Dendritic cell treated with granulocyte-macrophage colony-stimulating factor and Interleukin-4, amounts not matched to agents 40 ng/mL and 50 ng/mL, for 4 days (primary cell): ENCODE results near the gene ATN1.

Source experiments
- H3K27ac Mint-ChIP-seq: one replicate; pipeline ENCODE4 v1.8.0; 2022; ENCODE audit warnings: mild to moderate bottlenecking, mixed read lengths
- H3K27me3 Mint-ChIP-seq: one replicate; pipeline ENCODE4 v1.8.0; 2022; ENCODE audit warnings: mild to moderate bottlenecking, mixed read lengths
- H3K36me3 Mint-ChIP-seq: one replicate; pipeline ENCODE4 v1.8.0; 2022; ENCODE audit warnings: low read depth, mixed read lengths
- H3K4me1 Mint-ChIP-seq: one replicate; pipeline ENCODE4 v1.8.0; 2022; ENCODE audit warnings: low read depth, mixed read lengths
- H3K4me3 Mint-ChIP-seq: one replicate; pipeline ENCODE4 v1.8.0; 2022; ENCODE audit warnings: mild to moderate bottlenecking, moderate library complexity, mixed read lengths
- H3K9me3 Mint-ChIP-seq: one replicate; pipeline ENCODE4 v1.8.0; 2022; ENCODE audit warnings: mixed read lengths
- intact Hi-C: fragments of 100-400 bp; cut with micrococcal nuclease; formaldehyde crosslinking; loops from one replicate; pipeline ENCODE4 v1.15.0; 2022

ATN1 gene

DNA sequence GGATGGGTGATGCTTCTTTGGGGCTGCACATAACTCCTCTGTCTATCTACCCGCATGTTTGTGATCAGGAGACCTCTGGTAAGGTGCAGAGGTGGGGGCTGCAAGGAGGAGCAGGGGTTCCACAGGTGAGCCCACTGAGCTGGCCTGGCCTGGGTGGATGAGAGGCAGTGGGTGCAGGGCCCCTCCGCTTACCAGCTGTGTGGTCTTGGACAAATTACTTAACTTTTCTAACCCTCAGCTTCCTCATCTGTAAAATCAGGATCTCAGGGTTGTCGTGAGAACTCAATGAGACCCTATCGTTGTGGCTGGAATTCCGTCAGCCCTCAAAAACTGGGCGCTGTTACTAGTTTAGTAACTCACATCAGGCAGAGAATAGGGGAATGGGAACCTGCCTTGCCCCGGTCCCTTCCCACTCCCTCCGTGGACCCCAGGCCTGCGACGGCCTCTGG, 30.9 kb downstream of the ATN1 start:
- Mint-ChIP-seq H3K27me3 (no peaks in the 10 kb centered on the region), H3K4me3 (peak overlapping the region; percentile 72), H3K27ac (peak overlapping the region; percentile 93), H3K4me1 (peaks cover 100% of the 10 kb centered on the region), H3K9me3 (no peaks in the 10 kb centered on the region), H3K36me3 (peaks cover 84% of the 10 kb centered on the region)
- intact Hi-C loops: no loop called here

DNA sequence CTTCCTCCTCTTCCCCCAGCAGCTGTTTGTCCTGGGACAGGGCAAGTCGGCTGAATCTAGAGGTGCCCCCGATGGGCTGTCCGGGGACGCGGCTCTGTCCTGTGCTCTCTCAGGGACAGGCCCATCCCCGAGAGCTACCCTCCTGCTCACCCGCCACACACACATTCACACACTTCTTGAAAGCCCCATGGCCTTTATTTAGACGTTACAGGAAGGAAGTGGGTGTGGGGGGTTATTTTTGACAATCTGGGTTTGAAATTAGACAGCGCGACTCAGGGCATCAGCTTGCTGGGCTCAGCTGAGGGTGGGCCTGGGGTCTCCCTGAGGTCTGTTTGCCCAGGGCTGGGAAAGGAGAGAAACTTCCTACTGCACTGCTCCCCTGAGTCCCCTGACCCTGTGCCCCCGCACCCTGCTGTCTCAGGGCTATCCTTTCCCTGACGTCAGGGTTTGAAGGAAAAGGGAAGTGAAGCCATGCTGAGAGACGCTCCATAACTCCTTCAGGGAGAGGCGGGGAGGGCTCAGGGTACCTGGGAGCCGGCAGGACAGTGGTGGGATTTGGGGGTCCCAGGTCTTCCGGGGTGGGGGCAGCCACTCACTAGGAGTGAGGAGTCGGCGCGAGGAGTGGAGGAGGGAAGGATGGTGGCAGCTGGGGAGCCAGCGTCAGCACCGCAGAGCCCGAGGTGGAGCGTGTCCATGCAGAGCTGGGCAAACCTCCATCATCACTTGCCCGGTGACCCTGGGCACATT, 31.5 kb downstream of the ATN1 start:
- peaks cover 78% of the 10 kb centered on the region for H3K36me3 Mint-ChIP-seq

DNA sequence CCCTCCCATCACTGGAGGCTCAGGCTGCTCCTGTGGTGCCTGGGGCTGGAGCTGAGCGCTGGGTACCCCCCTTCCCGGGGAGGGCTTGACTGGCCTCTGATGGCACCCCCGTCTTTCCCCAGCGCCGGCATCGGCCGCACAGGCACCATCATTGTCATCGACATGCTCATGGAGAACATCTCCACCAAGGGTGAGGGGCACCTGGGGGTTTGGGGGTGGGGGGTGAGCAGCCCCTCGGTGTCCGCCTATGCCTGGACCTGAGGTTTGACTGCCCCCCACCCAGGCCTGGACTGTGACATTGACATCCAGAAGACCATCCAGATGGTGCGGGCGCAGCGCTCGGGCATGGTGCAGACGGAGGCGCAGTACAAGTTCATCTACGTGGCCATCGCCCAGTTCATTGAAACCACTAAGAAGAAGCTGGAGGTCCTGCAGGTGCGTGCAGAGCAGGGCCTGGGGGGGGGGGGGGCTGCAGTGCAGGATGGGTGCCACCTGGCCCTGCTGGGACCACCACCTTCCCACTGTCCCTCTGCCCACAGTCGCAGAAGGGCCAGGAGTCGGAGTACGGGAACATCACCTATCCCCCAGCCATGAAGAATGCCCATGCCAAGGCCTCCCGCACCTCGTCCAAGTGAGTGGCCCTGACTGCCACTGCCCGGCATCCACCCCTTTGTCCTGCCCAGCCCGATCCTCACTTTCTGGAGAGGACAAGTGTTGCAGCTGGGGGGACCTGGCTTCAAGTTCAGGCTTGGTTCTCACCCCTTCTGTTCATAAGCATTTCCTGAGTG, 32.2 kb downstream of the ATN1 start:
- intact Hi-C loops: no loop called here
- Mint-ChIP-seq H3K9me3 (no peaks in the 10 kb centered on the region), H3K36me3 (peaks cover 74% of the 10 kb centered on the region), H3K4me1 (peaks cover 100% of the 10 kb centered on the region), H3K27me3 (no peaks in the 10 kb centered on the region), H3K27ac (peak overlapping the region; percentile 93), H3K4me3 (peak overlapping the region; percentile 72)

More for the DNA sequence above, 31.5 kb downstream of the ATN1 start:
- no peaks in the 10 kb centered on the region for H3K27me3 Mint-ChIP-seq
- intact Hi-C loops: no loop called here
- peak overlapping the region; percentile 93 for H3K27ac Mint-ChIP-seq
- H3K9me3 Mint-ChIP-seq: no peaks in the 10 kb centered on the region
- H3K4me1 Mint-ChIP-seq: peaks cover 100% of the 10 kb centered on the region
- H3K4me3 Mint-ChIP-seq: peak overlapping the region; percentile 72

DNA sequence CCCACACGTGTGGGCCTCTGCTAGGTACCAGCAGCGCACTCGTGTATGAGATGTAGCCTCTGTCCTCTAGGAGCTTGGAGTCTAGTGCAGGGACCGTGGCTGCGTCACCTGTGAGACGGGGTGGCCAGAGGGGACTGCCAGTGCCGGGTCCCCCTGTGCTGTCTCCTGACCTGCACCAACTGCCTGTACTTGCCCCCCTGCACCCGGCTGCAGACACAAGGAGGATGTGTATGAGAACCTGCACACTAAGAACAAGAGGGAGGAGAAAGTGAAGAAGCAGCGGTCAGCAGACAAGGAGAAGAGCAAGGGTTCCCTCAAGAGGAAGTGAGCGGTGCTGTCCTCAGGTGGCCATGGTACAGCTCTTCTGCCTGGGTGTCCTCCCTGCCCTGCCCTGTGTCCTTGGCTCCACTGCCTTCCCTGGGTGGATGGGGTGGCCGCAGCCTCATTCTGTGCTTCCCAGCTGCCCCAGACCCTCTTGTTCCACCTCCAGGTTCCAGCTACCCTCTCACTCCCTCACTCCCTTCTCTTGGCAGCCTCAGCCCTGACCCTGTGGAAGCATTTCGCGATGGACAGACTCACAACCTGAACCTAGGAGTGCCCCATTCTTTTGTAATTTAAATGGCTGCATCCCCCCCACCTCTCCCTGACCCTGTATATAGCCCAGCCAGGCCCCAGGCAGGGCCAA, 33.0 kb downstream of the ATN1 start:
- peaks cover 74% of the 10 kb centered on the region for H3K36me3 Mint-ChIP-seq
- H3K4me1 Mint-ChIP-seq: peaks cover 100% of the 10 kb centered on the region
- H3K9me3 Mint-ChIP-seq: no peaks in the 10 kb centered on the region
- peak overlapping the region; percentile 93 for H3K27ac Mint-ChIP-seq
- intact Hi-C loops: loop anchor here (1.0 kb wide), 2 partner anchors 9 to 16 kb away; partner anchors contain the start of genes C12orf57 and PTPN6
- H3K27me3 Mint-ChIP-seq: no peaks in the 10 kb centered on the region
- peak overlapping the region; percentile 72 for H3K4me3 Mint-ChIP-seq

DNA sequence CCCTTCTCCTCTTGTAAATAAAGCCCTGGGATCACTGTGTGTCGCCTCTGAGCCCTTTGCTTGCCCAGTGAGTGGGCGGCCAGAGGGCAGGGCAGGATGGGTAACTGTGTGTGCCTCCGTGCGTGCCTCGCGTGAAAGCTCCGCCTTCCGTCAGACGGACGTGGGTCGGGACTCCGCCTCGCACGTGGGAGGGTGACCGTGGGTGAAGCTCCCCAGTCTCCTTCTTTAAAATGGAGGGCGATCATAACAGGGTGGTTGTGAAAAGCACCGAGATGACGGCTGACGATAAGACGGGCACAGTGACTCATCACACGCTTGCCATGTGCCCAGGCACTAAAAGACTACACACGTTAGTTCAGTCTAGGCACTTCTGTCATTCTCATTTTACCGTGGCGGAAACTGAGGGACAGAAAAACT, 33.5 kb downstream of the ATN1 start:
- no peaks in the 10 kb centered on the region for H3K9me3 Mint-ChIP-seq
- peaks cover 74% of the 10 kb centered on the region for H3K36me3 Mint-ChIP-seq
- peaks cover 98% of the 10 kb centered on the region for H3K4me1 Mint-ChIP-seq
- no peaks in the 10 kb centered on the region for H3K27me3 Mint-ChIP-seq
- intact Hi-C loops: loop anchor here (1.0 kb wide), 2 partner anchors 10 to 17 kb away; partner anchors contain the start of genes C12orf57 and PTPN6
- H3K4me3 Mint-ChIP-seq: peak overlapping the region; percentile 37
- peak overlapping the region; percentile 93 for H3K27ac Mint-ChIP-seq

DNA sequence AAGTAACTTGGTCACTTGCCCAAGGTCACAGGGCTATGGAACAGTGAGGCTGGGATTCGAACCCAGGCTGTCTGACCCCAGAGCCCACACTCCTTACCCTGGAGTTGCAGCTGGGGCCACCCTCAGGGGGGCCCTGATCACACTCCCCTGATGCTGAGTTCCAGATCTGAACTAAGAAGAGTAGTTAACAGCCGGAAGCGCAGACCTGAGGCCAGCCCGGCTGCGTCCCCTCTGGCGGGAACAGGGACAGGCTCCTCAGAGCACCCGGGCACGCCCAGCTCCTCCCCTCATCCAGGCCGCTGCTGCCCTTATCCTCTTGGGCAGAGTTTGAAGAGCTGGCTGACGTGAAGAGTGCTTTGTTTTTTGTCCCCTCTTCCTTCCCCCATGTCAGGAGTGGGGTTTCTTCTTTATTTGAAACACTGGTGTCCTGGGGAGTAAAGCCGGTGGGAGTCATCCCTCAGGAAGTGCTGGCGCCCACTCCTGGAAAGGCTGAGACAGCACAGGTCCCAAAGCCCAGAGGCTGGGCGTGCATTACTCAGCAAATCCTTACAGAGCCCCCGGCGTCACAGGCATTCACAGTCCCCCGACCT, 34.0 kb downstream of the ATN1 start:
- no peaks in the 10 kb centered on the region for H3K9me3 Mint-ChIP-seq
- intact Hi-C loops: loop anchor here (1.0 kb wide), 2 partner anchors 10 to 17 kb away; partner anchors contain the start of genes C12orf57 and PTPN6
- peak overlapping the region; percentile 37 for H3K4me3 Mint-ChIP-seq
- H3K4me1 Mint-ChIP-seq: peaks cover 95% of the 10 kb centered on the region
- H3K27me3 Mint-ChIP-seq: no peaks in the 10 kb centered on the region
- peaks cover 74% of the 10 kb centered on the region for H3K36me3 Mint-ChIP-seq
- H3K27ac Mint-ChIP-seq: peak overlapping the region; percentile 93

DNA sequence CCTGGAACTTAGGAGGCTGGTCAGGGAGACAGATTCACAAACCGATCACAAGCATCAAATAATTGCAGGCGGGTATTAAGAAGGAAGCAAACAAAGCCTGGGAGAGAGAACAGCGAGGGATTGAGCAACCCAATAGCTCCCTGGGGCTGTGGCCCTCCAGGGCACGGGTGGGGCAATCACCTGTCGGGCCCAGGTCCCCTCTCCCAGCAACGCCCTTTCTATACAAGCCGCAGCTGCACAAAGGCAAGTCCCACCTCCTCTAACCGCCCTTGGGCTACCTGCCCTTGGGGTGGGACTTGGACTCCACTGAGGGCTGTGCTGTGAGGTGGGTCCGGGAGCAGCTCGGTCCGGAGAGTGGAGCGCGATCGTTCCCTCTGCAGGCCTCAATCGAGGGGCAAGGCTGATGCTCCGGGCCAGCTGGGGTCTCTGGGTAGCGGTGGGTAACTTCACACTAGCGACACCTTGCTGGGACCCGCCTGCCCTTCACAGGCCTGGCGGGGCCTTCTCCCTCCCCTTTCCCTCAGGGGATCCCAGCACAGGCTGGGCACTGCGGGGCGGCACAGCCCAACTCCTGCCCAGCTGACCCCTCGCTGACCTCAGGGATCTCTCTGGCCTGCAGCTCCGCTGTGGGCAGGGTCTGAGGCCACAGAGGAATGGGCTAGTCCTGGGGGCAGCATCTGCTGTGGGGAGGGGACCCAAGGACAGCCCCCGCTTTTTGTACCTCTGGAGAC, 34.7 kb downstream of the ATN1 start:
- Mint-ChIP-seq H3K4me1 (peaks cover 89% of the 10 kb centered on the region), H3K27me3 (no peaks in the 10 kb centered on the region), H3K9me3 (no peaks in the 10 kb centered on the region), H3K36me3 (peaks cover 74% of the 10 kb centered on the region), H3K27ac (peak overlapping the region; percentile 93), H3K4me3 (peak overlapping the region; percentile 37)
- intact Hi-C loops: no loop called here

DNA sequence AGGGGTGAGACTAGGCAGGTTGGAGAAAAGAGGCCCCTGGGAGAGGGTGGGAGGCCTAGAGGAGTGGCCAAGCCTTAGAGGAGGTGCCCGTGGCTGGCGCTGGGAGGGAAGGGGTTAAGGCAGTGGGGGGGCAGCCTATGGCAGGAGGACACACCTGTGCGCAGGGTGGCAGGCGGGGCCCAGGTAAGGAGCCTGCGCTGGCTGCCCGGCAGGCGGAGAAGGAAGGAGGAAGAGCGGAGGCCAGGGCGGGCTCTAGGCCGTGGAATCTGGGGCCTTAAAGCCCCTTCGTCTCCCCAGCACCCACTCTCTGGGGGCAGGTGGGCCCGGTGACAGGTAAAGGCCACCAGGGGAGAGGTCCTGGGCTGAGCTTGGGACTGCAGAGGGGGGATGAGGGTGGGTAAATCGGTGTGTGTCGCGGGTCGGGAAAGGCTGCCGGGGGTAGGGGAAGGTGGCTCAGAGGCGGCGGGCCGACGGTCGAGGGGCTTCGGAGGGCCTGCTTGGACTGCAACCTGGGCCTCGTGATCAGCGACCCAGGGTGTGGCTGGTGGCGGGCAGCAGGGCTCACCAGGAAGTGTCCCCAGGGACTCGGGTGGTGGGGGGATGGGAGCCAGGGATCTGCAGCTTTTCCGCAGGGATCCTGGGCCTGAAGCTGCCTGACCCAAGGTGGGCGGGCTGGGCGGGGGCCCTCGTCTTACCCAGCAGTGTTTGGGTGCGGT, 35.4 kb downstream of the ATN1 start:
- H3K27me3 Mint-ChIP-seq: no peaks in the 10 kb centered on the region
- H3K27ac Mint-ChIP-seq: peak overlapping the region; percentile 93
- intact Hi-C loops: no loop called here
- H3K4me1 Mint-ChIP-seq: peaks cover 81% of the 10 kb centered on the region
- H3K9me3 Mint-ChIP-seq: no peaks in the 10 kb centered on the region
- peaks cover 74% of the 10 kb centered on the region for H3K36me3 Mint-ChIP-seq
- H3K4me3 Mint-ChIP-seq: no peak overlapping the region

DNA sequence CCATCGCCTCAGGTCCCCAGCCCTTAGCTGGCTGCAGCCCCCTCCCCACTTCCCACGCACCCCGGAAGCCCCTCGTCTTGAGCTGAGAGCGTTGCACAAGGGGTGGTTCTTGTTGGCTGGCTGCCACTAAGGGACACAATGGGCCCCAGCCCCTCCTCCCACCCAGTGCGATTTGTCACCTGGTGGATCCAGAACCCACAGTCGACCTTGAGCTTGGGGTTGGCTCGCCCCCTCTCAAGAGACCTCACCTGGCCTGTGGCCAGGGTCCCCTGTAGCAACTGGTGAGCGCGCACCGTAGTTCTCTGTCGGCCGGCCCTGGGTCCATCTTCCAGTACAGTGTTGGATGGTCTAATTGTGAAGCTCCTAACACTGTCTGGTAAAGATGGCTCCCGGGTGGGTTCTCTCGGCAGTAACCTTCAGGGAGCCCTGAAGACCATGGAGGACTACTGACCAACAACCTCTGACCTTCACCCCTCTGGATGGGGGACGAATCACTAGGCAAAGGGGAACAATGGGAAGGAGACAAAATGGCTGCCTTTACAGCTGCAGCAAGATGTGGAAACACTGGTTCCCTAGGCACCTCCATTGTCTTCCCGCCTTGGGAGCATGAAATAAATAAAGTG, 36.1 kb downstream of the ATN1 start:
- Mint-ChIP-seq H3K36me3 (peaks cover 74% of the 10 kb centered on the region), H3K27me3 (no peaks in the 10 kb centered on the region), H3K9me3 (no peaks in the 10 kb centered on the region), H3K4me1 (peaks cover 79% of the 10 kb centered on the region), H3K27ac (peak overlapping the region; percentile 93), H3K4me3 (no peak overlapping the region)
- intact Hi-C loops: no loop called here

DNA sequence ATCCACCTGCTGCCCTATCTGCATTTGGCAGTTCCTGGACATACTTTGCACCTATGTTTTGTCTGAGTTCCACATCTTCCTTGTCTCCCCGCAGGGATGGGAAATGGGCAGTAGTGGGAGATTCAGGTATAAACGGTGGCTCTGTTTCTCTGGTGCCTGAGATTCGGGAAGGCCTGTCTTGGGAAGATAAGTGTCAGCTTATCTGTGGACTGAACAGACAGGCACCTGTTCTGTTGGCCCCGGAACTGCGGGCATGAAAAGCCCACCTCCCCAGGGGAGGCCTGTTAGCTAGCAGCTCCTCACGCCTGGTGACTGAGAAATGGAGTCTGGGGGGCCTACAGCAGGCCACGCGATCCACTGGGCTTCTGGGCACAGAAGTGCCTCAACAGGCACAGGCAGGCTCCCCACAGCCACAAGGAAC, 36.9 kb downstream of the ATN1 start:
- peaks cover 73% of the 10 kb centered on the region for H3K36me3 Mint-ChIP-seq
- intact Hi-C loops: loop anchor here (1.0 kb wide), 2 partner anchors 20 to 54 kb away; partner anchors contain the start of genes C12orf57 and LPCAT3
- H3K27me3 Mint-ChIP-seq: no peaks in the 10 kb centered on the region
- peak overlapping the region; percentile 93 for H3K27ac Mint-ChIP-seq
- no peak overlapping the region for H3K4me3 Mint-ChIP-seq
- peaks cover 79% of the 10 kb centered on the region for H3K4me1 Mint-ChIP-seq
- H3K9me3 Mint-ChIP-seq: no peaks in the 10 kb centered on the region

DNA sequence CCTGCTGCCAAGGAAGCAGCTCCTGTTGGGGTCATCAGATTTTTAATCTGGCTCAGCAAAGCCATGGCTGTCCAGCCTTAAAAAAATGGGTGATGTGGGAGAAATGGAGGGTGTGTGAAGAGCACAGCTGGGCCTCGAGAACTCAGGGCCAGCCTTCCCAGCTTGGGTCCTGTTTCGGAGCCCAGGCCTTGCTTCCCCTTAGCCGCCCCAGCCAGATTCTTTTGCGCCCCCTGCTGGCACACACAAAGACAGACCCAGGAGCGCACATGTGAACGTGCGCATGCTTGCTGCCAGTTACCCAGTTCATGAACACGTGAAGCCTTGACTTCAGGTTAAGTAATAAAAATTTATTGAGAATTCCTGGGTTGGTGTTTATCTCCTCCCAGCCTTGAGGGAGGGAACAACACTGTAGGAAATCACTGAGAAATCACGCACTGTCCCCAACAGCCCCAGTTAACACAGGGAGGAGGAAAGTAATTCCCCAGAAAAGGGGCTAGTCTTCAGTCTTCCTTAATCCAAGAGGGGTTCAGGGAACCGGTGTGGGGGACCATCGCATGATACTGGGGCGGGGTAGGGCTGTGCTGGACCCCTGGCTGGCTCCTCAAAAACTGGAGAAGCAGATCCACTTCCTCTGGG, 37.4 kb downstream of the ATN1 start:
- H3K27ac Mint-ChIP-seq: peak overlapping the region; percentile 93
- peaks cover 79% of the 10 kb centered on the region for H3K4me1 Mint-ChIP-seq
- H3K36me3 Mint-ChIP-seq: peaks cover 72% of the 10 kb centered on the region
- H3K4me3 Mint-ChIP-seq: no peak overlapping the region
- intact Hi-C loops: loop anchor here (1.0 kb wide), 2 partner anchors 21 to 53 kb away; partner anchors contain the start of genes C12orf57 and LPCAT3
- no peaks in the 10 kb centered on the region for H3K27me3 Mint-ChIP-seq
- no peaks in the 10 kb centered on the region for H3K9me3 Mint-ChIP-seq
